ENCODE data around the gene TMEM255B. TPM values are rescaled to one million over a fixed set of nuclear protein-coding genes. Genes with fewer than 3 reads are reported as not detected.

Gene TMEM255B
- total and polyA plus RNA-seq, 2 donors (not counting 3 experiments of a cell fraction or from before 2014, with no cell fraction given), result 105 to 121 TPM

GRCh38 chr13:113769881-113770280, 10.9 kb downstream of the TMEM255B start:
- peaks cover 19 to 43% of the 10 kb centered on the region in 2 experiments for H3K36me3 ChIP-seq (ENCODE audit: control insufficient read depth in 2 of 2, extremely low read depth in 1 of 2, insufficient read depth in 2 of 2, low read length in 2 of 2)
- POLR2A ChIA-PET, result no interaction called here
- no peak overlapping the region for H2AFZ ChIP-seq (ENCODE audit: low read depth, low read length)
- intact Hi-C loops (cut with micrococcal nuclease), result no loop called here
- H3K9ac ChIP-seq (replicated peaks; ENCODE audit: extremely low read depth, insufficient read depth, low read length), result no peak overlapping the region
- BruUV-seq (replicated peaks), result no TSS peak
- no peaks in the 10 kb centered on the region for H3K9me1 ChIP-seq (replicated peaks; ENCODE audit: control insufficient read depth, extremely low read depth, insufficient read depth, low read length)
- H4K20me1 ChIP-seq (replicated peaks; ENCODE audit: control insufficient read depth, extremely low read depth, insufficient read depth, low read length), result no peaks in the 10 kb centered on the region
- no peak for FAIRE-seq
- CTCF ChIA-PET, result interaction anchor here (1.2 kb wide), 1 partner anchor 11 kb away, joined by 4 read pairs; the partner anchor contains the start of gene TMEM255B
- H3K27me3 ChIP-seq (ENCODE audit: control insufficient read depth in 2 of 2, insufficient read depth in 2 of 2, low read length in 2 of 2), result no peaks in the 10 kb centered on the region
- H3K27ac ChIP-seq (ENCODE audit: insufficient read depth, low read depth, low read length), result no peak overlapping the region
- dilution Hi-C loops (cut with MboI; ENCODE audit: extremely low pct_ligation_motif_present, low sequenced_read_pairs), result no loop called here
- H3K9me3 ChIP-seq (replicated peaks; ENCODE audit: control insufficient read depth, insufficient read depth, low read length), result no peaks in the 10 kb centered on the region
- H3K4me3 ChIP-seq (replicated peaks in 1 of 3; ENCODE audit: insufficient read depth in 1 of 3, low read depth in 1 of 3, low read length in 3 of 3), result no peak overlapping the region
- TF ChIP-seq JUN (IDR thresholded peaks at IDR 0.05; ENCODE audit: borderline replicate concordance, insufficient read depth, insufficient read length, low read depth) (no peak), POLR2A (IDR thresholded peaks at IDR 0.05; ENCODE audit: low read depth, low read length) (no peak), POLR2AphosphoS5 (IDR thresholded peaks at IDR 0.05; ENCODE audit: insufficient read depth, low read depth, low read length) (no peak), GATA2 (IDR thresholded peaks at IDR 0.05; ENCODE audit: insufficient read depth, insufficient read length, low read depth, low read length) (no peak), FOS (IDR thresholded peaks at IDR 0.05; ENCODE audit: borderline replicate concordance, insufficient read depth, low read length) (no peak), MAX (IDR thresholded peaks at IDR 0.05; ENCODE audit: insufficient read depth, insufficient read length) (no peak), CTCF (IDR thresholded peaks at IDR 0.05; ENCODE audit: extremely low read depth in 1 of 2, insufficient read depth in 1 of 2, low read depth in 1 of 2, low read length in 2 of 2) (no peak), MYC (IDR thresholded peaks at IDR 0.05; ENCODE audit: low read depth, low read length) (no peak), EZH2 (IDR thresholded peaks at IDR 0.05; ENCODE audit: borderline replicate concordance, low read depth, low read length, severe bottlenecking) (no peak)
- no peak overlapping the region for H3K4me2 ChIP-seq (ENCODE audit: insufficient read depth, low read length)
- H3K4me1 ChIP-seq (ENCODE audit: control insufficient read depth, extremely low read depth, insufficient read depth, low read length), result peaks cover 37% of the 10 kb centered on the region
- no peak for DNase-seq (ENCODE audit: low read depth, low spot score)
- peaks cover 4% of the 10 kb centered on the region for H3K79me2 ChIP-seq (ENCODE audit: control insufficient read depth, insufficient read depth, low read length)
